IMR-90 (cell line): ENCODE results near the gene FABP6.

Experiments used
- FOS ChIP-seq: fragments of 150-350 bp; IDR thresholded peaks from 2 replicates; pipeline ENCODE4 v1.6.1; 2016; ENCODE audit warnings: low read depth, low read length
- TF ChIP-seq, protein P1 (sequence below): conservative IDR thresholded peaks from 2 replicates; pipeline ENCODE4 v1.5.1; 2012; ENCODE audit warnings: mild to moderate bottlenecking, low read depth, low read length, improper control_type of control experiment

DNA sequence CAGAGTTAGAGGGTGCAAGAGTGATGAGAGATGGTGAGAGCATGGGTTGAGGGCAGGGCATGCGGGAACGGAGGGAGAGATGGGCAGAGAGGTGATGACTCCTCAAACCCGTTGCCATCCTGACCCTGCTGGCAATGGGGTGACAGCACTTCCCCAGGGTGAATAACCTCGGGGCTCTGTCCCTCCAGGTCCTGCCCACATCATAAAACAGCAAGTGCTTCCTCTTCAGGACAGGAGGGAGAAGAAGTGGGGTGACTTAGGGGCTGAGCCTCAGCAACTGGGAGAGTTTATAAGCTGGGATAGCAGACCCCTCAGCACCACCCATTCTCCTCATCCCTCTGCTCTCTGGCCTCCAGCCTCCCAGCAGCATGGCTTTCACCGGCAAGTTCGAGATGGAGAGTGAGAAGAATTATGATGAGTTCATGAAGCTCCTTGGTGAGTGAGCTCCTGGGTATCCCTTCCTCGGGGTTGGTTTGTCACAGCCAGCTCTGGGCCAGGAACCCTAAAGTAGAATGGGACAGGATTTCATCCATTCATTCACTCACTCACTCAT is at the start of gene FABP6:
- TF ChIP-seq, protein P1, sequence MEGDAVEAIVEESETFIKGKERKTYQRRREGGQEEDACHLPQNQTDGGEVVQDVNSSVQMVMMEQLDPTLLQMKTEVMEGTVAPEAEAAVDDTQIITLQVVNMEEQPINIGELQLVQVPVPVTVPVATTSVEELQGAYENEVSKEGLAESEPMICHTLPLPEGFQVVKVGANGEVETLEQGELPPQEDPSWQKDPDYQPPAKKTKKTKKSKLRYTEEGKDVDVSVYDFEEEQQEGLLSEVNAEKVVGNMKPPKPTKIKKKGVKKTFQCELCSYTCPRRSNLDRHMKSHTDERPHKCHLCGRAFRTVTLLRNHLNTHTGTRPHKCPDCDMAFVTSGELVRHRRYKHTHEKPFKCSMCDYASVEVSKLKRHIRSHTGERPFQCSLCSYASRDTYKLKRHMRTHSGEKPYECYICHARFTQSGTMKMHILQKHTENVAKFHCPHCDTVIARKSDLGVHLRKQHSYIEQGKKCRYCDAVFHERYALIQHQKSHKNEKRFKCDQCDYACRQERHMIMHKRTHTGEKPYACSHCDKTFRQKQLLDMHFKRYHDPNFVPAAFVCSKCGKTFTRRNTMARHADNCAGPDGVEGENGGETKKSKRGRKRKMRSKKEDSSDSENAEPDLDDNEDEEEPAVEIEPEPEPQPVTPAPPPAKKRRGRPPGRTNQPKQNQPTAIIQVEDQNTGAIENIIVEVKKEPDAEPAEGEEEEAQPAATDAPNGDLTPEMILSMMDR: no peak
- TF ChIP-seq FOS: no peak
